ENCODE results near the gene EPS8.

Gene EPS8

DNA sequence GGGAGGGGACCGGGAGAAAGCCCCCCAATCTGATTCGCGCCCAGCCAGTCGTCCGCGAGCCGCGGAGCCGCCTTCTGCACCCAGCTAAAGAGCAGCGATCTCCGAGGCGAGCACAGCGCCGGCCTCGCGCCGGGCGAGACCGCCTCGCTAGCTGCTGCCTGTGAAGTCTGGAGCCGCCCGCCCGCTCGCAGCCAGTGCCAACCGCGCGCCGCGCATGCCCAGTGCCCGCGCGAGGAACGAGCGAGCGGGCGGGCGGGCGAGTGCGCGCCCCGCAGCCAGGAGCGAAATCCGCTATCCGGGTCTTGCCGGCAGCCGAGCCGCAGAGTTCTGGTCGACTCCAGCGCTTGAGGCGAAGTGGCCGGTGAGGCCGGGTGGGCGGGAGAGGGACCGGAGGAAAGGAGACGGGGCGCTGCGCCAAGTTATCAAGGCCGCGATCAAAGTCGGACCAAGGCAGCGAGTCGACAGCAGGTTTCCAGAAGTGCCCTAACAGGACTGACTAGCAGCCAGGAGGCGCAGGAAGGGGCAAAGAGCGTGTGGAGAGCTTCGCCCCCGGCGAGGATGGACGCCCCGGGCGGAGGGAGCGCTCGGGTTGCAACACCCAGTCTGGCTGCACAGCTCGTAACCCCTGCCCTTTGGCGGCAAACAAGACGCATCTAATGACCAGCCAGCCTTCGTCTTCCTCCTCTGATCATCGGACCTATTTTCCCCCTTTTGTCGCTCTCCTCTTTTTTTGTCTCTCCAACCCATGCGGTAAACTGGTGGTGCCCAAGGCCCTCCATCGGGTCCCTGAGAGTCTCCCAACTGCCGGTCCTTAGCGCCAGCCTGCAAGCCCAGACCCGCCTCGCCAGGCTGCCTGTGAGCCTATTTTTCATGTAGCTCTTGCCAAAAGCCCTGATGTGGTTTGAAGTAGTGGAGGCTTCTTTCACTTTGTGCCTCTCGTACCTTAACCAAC, at the start of gene EPS8:
TSS of gene EPS8 (minus strand) at position 169 of the 952 bp plus-strand sequence. CDS start 106,437 bp downstream, outside the sequence.
- DNase-seq: peak; percentile 91

DNA sequence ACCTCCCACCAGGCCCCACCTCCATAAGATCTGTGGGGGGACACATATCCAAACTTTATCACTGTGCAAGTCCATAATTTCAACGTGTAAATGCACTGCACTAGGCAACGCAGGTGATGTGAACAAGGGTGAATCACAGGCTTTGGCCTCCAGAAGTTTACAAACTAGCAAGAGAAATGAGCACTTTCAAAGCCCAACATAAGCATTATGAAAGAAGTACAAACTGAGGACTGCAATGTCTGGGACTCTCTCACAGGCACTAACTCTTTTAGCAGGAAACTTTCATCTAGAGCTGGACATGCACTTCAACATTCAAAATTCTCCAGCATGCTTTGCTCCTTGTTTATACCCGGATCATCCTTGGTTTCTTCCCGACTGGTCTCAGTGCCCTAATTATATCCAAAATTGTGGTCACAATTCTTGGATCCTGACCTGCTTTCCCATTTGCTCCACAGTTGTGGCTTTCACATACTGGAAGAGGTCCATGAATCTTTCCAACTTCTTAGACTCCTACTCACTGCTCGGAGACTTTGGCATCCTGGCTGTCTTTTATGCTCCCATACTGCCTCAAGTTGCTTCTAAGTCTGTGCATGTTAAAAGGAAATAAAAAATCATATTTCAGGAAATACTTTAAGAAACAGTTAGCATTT, 48.1 kb upstream of the EPS8 start:
- DNase-seq: no peak

DNA sequence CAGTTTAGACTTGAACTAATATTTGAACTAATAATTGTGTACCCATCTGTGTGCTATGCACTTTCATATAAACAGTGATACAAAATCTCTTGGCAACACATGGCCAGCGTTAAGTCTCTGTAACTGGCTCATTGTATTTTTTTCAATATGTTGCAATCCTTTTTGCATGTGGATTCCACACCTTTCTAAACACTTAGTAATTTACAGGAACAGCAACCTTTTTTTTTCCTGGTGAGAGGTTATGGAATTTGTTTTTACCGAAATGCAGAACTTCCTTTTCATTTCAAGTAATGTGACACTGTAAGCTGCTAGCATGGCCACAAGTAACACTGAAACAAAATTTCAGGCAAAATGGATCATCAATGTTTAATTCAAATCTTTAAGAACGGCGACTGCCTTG, 45.4 kb upstream of the EPS8 start:
- DNase-seq: no peak

DNA sequence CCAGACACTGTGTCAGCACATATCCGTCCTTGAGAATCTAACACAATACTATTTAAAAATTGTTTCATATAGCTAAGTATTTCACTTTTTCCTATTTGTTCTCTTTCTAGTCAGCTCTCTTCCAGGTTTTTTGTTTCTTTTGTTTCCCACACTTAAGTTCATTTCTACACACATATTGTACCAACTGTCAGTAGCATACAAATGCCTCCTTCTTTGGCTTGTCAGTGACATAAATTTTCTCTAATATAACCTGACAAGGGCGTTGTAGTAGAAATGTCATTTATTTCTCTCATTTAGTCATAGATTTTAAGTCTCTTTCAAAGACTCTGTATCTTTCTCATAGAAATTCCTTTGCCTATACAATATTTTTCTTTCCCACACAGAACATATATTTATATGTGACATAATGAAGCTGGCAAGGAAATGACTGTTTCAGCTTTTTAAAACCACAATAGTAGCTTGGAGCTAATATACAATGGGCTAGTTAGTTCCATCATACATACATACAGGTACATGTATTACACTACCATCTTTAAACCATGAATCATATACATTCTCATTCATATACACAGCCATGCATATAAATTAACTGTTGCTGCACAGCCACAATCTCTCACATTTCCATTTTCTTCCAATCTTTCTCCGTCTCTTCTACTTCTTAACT, 42.3 kb upstream of the EPS8 start:
- DNase-seq: no peak

DNA sequence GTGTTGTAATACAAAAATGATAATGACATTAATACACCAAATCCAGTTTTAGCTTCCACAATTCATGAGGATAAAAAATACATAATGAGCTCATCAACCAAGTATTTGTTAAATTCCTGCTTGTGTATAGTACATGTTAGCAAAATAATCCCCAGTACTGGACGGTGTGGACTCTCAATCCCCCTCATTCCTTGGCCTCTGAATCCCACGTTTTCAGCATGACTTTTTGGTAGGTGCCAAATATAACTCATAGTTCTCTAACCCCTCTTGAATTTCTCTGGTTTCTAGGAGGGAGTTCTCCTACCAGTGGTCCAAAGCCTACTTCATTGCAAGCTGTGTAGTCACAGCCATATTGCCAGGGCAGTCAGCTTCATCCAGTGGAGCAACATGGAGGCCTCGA, 41.4 kb upstream of the EPS8 start:
- DNase-seq: no peak

DNA sequence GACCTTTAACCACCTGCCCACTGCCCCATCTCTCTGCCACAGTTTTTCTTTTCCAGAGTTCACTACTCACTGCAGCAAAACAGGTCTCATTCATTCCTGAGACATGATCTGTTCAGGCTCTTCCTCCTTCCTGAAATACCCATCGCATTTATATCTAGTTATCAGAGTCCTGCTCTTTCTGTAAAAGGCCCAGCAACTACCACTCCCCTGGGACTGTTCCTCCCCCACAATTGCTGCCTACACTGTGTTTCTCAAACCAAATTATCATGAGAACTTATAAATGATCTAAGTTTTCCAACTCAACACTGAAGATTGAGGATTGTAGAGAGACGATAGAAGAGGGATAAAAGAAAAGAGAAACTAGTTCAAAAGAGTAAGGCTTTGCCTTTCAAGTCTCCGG, 40.8 kb upstream of the EPS8 start:
- no peak for DNase-seq

DNA sequence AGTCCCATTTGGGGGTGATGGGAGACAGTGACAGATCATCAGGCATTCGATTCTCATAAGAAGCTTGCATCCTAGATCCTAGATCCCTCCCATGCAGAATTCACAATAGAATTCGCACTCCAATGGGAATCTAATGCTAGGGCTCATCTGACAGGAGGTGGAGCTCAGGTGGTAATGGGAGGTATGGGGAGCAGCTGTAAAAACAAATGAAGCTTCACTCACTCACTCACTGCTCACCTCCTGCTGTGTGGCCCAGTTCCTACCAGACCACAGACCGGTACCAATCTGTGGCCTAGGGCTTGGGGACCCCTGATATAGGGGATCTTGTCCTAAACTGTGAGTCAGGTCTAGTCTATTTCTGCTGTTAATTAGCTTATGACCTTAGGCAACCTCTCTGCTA, 40.1 kb upstream of the EPS8 start:
- no peak for DNase-seq

DNA sequence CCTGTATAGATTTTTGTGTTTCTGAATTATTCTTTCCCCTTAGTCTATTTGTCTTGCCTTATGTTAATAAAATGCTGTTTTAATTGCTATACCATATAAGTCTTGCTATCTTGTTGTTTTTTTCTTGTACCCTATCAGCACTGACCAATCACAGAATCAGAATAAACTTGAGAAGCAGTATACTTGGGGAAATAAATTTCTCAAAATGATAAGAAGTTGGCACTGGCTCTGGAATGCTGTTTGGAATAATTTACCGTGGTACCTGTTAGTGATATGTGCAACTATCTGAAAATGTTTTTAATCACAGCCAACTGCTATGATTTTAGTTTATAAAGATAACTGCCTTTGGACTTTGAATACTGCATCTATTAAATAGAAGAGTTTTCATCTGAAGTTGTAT, 37.9 kb upstream of the EPS8 start:
- DNase-seq: no peak

DNA sequence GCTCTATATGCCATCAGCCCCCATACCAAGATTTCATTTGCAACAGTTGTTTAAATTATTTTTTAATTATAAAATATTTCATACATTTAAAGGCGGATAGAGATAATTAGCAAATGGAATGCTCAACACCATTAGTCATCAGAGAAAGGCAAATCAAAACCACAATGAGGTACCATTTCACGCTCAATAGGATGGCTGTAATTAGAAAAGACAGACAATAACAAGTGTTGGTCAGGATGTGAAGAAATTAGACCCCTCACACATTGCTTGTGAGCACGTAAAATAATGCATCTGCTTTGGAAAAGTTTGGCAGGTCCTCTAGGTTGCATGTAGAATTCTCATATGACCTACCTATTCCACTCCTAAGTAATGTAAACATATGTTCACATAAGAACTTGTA, 35.3 kb upstream of the EPS8 start:
- DNase-seq: no peak

DNA sequence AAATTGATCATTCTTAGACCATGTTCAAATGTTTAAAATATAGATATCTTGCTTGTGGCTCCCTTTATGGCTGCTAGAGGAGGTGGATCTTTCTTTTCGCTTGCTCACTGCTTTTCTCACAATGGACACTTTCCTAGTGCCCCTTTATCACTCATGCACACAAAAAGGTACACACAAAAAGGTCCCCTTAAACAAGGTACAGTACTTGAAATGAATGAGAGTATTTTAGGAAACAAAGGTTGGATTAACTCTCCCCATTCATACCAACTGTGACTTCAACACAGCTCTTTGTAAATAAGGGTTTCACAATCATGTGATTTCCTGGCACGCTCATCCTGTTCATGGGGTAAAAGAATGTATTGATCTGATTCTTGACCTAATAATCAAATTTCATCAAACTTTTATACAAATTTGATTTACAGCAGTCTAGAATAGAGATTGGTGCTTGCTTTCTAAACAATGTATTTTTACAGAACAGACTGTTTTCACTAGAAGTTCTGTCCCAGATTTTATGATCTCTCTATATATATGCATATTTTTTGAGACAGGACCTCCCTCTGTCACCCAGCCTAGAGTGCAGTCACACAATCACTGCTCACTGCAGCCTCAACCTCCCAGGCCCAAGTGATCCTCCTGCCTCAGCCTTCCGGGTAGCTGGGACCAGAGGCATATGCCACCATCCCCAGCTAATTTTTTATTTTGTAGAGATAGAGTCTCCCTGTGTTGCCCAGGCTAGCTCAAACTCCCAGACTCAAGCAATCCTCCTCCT, 34.4 kb upstream of the EPS8 start:
- no peak for DNase-seq

DNA sequence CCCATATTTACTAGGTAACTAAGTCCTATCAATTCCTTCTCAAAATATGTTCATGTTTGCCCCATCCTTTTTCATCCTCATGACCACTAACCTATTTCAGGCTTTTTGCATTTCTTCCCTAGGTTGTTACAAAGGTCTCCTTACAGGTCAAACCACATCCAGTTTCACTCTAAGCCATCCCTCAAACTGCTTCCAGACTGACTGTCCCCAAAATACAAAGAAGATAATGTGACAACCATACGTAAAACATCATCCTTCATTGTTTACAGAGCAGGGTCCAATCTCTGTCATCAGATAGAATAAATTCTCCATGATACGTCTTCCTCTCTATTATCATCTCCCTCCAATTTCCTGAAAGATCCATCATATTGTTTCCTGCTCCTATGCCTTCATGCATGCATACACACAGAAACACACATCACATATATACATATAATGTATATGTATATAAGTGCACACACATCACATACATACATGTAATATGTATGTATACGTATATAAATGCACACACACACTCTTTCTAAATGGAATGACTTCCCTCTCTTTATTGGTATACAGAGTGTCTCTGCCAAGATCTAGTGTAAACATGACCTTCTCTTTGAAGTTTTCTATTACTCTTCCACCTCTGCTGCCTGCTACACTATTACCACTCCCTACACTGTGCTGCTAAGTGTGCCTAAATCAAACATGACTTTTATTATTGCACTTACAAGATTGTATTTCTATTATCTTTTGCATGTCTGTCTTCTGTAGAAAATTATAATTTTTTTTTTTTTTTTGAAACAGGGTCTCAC, 30.7 kb upstream of the EPS8 start:
- DNase-seq: peak; percentile 75

DNA sequence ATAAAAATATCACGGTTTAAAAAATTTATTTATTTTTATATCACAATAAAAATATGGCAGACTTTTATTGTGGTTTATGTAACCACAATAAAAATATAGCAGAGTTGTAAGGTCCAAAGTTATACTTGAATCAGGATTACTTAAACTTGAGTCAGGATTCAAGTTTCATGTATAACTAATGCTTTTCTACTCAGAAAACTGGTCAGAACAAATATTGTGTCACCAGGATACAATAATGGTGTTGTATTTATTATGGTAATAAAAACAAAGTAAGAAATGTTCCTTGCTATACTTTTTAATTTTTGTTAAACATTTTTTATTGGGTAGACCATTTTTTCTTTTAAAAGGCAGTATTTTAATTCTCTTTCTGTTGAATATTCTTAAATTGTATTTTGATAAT, 29.2 kb upstream of the EPS8 start:
- DNase-seq: no peak

DNA sequence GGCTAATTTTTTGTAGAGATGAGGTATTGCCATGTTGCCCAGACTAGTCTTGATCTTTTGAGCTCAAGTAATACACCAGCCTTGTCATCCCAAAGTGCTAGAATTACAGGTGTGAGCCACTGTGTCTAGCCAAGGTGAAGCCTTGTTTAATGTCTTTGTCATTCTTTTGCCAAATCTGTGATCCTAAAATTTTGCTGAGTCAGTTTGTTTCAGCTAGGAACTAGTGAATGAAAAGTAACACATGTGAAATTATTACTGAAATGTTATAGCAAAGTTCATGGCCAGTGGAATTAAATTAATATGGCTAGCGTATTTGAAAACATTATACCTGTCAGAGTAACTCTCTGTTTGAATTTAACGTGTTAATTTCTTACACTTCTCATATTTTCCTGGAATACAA, 26.5 kb upstream of the EPS8 start:
- no peak for DNase-seq

DNA sequence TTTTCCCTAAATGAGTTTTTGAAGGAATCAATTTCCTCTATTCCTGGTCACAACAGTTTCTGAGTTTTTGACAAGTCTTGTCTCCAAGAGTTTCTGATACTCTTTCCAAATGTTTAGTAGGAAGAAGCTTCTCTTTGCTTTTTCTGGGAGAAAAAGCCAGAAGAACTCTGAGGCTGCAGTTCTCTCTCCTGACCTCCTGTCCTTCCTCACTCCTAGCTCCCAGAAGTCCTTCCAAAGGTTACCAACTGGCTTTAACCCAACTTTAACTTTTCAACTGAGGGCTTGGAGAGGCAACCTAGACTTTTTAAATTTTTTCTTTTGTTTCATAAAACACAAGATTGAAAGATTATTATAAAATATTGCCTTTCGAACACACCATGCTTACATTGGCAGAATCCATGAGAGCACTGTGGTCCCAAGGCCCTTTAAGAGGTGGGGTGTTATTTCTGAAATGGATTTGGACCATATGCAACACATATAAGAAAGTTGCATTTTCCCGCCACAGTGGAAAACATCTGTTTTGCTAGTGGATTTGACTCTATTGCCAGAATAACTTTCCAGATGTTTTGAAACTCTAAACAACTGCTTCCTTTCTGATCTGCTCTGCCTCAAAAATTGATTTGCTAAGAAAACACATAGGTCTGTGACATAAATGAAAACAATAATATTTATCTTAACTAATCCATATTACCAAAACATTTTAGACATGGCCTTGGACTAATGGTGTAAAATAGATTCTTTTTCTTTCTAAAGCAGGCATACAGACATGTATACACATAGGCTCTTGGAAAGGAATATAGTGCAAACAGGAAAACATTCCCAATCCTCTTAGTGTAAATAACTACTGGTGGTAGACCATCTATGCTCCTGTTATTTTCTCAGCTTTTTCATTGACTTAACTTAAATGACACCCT, 22.3 kb upstream of the EPS8 start:
- no peak for DNase-seq

DNA sequence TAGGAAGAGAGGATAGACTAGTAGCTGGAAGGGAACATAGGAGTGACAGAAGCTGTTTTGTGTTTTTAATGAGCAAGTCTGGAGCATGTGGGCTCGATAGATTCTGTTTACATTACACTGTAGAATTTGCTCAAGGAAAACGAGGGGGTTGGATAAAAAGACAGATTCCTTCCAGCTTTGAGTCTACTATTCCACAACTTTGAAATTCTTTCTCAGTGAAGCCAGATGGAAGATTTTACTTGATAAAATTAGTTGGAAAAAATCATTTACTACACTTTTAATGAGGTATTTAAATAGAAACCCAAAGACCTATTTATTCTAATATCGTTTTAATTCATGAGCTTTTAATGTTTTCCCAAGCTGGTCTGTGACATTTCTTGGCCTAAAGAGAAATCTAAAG, 19.5 kb upstream of the EPS8 start:
- DNase-seq: no peak

DNA sequence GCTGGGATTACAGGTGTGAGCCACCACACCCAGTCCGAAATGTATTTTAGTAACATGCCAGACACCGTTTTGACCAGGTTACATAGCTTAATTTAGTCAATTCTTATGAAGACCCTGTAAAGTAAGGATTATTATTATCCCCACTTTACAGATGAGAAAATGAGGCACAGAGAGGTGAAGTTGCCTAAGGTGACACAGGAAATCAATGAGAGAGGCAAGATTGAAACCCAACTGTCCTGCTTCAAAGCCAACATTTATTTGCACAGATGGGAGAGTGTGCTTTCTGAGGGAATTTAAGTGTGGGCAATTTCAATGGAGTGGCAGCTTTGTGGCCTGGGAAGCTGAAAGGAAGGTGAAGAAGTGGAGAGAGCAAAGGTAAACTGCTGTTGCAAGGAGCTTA, 19.1 kb upstream of the EPS8 start:
- DNase-seq: peak; percentile 35

DNA sequence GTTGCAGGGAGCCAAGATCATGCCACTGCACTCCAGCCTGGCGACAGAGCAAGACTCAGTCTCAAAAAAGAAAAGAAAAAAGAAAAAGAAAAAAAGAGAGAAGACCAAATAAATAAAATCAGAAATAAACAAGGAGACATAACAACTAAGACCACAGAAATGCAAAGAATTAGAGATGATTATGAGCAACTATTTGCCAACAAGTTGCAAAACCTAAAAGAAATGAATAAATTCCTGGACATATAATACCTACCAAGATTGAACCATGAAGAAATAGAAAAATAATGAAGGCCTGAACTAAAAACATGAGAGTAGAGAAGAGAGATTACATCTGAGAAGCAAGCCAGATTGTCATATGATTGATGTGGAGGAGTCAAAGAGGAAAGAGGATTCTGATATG, 17.6 kb upstream of the EPS8 start:
- no peak for DNase-seq

DNA sequence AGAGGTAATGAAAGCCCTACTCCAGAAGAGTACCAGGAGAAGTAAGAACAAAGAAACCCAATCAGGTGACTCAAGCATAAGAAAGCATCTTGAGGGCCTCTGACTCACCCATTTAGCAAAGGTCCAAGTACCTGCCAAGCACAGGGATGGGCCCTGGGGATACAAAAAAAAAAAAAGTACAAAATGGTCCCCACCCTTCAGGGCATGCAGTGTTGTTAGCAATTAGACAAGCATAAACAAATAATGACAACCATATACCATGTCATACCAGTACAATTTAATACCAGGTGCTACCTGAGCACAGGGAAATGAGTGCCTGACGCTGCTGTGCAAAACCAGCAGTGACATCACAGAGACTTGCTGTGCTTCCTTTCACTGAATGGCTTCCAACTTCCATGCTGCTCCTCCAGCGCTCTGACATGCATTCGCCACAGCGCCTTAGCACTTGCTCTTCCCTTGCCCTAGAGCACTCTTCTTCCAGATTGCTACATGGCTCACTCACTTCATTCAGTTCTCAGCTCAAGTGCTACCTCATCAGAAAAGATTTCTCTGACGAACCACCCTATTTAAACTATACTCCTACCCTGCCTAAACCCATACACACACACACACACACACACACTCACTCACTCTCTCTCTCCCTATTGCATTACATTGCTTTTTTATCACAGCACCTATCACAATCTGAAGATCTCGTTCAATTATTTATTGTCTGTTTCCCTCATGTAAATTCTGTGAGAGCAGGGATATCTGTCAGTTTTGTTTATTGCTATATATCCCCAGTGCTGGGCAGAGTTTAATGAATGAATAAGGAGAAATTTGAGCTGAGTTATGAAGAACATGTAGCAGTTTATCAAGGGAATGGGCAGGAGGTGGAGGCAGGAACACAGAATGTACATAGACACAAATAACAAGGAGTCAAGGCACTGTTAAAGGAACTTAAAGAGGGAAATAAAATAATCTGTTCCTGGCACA, 12.9 kb upstream of the EPS8 start:
- no peak for DNase-seq

DNA sequence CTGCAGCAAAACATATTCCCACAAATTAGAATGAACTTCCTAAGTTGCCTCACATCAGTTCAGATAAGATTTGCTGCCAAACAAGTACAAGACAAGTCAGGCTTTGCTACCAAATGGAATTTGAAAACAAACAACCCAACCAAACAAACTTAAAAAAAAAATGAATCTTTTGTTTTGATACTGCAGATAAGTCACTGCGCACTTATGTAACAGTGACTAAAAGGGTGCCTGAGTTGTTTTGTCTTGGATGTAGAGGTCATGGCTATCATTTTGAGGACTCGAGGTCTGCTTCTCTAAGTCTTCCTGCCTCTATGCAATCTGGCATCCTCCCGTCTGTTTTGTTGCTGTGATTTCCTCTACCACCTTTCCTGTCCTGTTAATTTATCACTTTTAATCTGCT, 11.1 kb upstream of the EPS8 start:
- DNase-seq: no peak

DNA sequence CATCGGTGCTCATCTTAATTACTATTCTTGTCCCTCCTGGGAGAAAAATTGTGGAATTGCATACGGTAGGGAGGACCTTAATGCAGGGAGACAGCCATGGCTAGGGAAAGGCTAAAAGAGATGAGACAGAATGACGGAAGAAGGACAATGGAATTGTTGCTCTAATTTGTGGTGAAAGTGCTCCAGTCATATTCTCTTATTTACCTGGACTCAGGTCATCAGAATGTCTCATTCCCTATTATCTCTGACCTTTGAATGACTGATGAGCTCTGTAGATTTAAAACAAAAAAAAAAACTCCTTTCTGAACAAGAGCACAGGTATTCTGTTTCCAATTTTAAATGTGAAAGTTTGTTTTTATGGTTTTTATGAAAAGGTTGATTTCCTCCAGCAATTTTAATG, 8.6 kb upstream of the EPS8 start:
- no peak for DNase-seq

Data from NCI-H510A treated with DMSO at 0.1 percent for 48 hours (cell line).